Measurements from ENCODE around the gene STH. TPM values are rescaled to one million over a fixed set of nuclear protein-coding genes. Genes with fewer than 3 reads are reported as not detected.

Gene STH
- total RNA-seq, 1 donor from 2014 or later: not detected

Other genes with a start within 250 kb of the STH start
- not detected in 2 replicates for gene CRHR1, start 214.9 kb upstream of the STH start, total RNA-seq
- gene SPPL2C, start 154.4 kb upstream of the STH start, total RNA-seq: not detected in 2 replicates
- gene MAPT, start 104.7 kb upstream of the STH start, total RNA-seq: 0.25 and 1.0 TPM in 2 replicates
- gene KANSL1, start 194.2 kb downstream of the STH start, total RNA-seq: 56.2 and 64.5 TPM in 2 replicates

All from kidney epithelial cell (primary cell).